ENCODE data around the gene SLC51B.
"Not testable (repeated sequence)": the region's sequence is repeated elsewhere in the genome, so short reads cannot be mapped to it uniquely, and the experiment has no call there.

- not testable (repeated sequence) for TF ChIP-seq CTCF (IDR thresholded peaks at IDR 0.05; ENCODE audit: poor library complexity, severe bottlenecking); EZH2 (IDR thresholded peaks at IDR 0.05; ENCODE audit: borderline replicate concordance, insufficient read depth, low read length, poor library complexity, severe bottlenecking)
Observed at GRCh38 chr15:65011198-65011597, 34.0 kb upstream of the SLC51B start.

All from neural cell (in vitro differentiated cells).